ENCODE data around the gene TNS1. TPM values are rescaled to one million over a fixed set of nuclear protein-coding genes. Genes with fewer than 3 reads are reported as not detected.

TNS1 gene
- total and polyA plus RNA-seq, 9 of the 15 experiments (the other 6 are each of a cell fraction or from before 2014, with no cell fraction given): 0.13 to 2.7 (median 0.77) TPM

DNA sequence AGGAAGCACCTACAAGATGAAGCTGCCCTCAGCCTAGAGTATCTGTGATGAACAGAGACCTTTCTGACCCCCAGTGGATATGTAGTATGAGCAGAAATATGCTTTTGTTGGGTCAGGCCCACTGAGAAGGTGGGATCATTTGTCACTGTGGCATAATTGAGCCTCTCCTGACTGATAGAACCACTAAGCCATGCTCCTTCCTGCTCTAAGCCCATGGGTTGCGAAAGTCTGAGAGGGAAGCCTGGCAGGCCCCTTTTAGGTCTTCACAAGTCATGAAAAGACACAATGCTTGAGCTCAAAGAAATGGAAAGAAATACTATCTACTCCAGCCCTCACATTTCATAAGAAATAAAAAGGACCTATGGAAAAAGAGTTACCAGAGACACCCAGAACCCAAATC lies 127.7 kb downstream of the TNS1 start (continued):
- no peak for TF ChIP-seq E2F3 (CRISPR knock-in tag; IDR thresholded peaks at IDR 0.05)
- no peak for TF ChIP-seq CREBBP (IDR thresholded peaks at IDR 0.05; ENCODE audit: low read depth, low read length)
- TF ChIP-seq ZC3H4 (CRISPR knock-in tag; IDR thresholded peaks at IDR 0.05; ENCODE audit: borderline replicate concordance): no peak

DNA sequence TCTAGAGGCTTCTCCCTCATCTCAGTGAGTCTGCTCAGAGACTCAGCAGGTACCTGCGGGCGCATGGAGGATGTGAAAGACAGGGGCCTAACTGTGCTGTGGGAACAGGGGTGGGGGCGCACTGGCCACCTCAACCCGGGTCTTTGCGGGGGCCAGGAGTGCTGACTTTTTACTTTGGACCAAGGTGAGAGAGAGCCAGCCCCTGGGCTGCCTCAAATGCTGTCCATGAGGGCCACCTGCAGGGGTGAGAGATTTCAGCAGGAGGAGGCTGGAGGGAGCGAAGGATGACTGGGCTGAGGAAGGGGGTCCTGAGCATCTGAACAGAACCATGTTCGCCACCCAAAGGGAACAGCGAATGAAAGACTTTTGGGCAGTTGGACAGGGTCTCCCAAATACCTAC lies 129.4 kb downstream of the TNS1 start:
- no peak overlapping the region for H3K4me3 ChIP-seq
- no peaks in the 10 kb centered on the region for H3K4me1 ChIP-seq (replicated peaks in 1 of 2; ENCODE audit: control insufficient read depth in 2 of 2, insufficient read depth in 2 of 2, low read length in 2 of 2)
- in situ Hi-C loops (cut with MboI): no loop called here
- 0% methylated on average over 5 of the region's 8 CpGs for WGBS (ENCODE audit: insufficient coverage, low coverage, missing lambda C conversion rate)
- H4K20me1 ChIP-seq (replicated peaks; ENCODE audit: control insufficient read depth, insufficient read depth, low read length): no peaks in the 10 kb centered on the region
- no peak overlapping the region for H3K4me2 ChIP-seq (ENCODE audit: insufficient read depth, low read length)
- H2AFZ ChIP-seq (ENCODE audit: low read depth, low read length): no peak overlapping the region
- BruUV-seq (replicated peaks): no TSS peak
- TF ChIP-seq NFE2 (IDR thresholded peaks at IDR 0.05; ENCODE audit: low read depth) (no peak), RAD21 (CRISPR knock-in tag; conservative IDR thresholded peaks at IDR 0.05 in 1 of 2, IDR thresholded peaks at IDR 0.05 in 1 of 2) (0 out of 4 replicates have a peak, but pooled peaks of 1 of the 2 experiments have one; percentile 4), BRF1 (IDR thresholded peaks at IDR 0.05; ENCODE audit: borderline replicate concordance, extremely low read depth, insufficient read length) (no peak)
- TF ChIP-seq, protein P1, sequence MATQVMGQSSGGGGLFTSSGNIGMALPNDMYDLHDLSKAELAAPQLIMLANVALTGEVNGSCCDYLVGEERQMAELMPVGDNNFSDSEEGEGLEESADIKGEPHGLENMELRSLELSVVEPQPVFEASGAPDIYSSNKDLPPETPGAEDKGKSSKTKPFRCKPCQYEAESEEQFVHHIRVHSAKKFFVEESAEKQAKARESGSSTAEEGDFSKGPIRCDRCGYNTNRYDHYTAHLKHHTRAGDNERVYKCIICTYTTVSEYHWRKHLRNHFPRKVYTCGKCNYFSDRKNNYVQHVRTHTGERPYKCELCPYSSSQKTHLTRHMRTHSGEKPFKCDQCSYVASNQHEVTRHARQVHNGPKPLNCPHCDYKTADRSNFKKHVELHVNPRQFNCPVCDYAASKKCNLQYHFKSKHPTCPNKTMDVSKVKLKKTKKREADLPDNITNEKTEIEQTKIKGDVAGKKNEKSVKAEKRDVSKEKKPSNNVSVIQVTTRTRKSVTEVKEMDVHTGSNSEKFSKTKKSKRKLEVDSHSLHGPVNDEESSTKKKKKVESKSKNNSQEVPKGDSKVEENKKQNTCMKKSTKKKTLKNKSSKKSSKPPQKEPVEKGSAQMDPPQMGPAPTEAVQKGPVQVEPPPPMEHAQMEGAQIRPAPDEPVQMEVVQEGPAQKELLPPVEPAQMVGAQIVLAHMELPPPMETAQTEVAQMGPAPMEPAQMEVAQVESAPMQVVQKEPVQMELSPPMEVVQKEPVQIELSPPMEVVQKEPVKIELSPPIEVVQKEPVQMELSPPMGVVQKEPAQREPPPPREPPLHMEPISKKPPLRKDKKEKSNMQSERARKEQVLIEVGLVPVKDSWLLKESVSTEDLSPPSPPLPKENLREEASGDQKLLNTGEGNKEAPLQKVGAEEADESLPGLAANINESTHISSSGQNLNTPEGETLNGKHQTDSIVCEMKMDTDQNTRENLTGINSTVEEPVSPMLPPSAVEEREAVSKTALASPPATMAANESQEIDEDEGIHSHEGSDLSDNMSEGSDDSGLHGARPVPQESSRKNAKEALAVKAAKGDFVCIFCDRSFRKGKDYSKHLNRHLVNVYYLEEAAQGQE (IDR thresholded peaks at IDR 0.05; ENCODE audit: borderline replicate concordance): 0 out of 2 replicates have a peak, but pooled peaks have one; percentile 16
- TF ChIP-seq, protein P1 (CRISPR knock-in tag; IDR thresholded peaks at IDR 0.05; ENCODE audit: low read depth): no peak
- TF ChIP-seq, protein P2, sequence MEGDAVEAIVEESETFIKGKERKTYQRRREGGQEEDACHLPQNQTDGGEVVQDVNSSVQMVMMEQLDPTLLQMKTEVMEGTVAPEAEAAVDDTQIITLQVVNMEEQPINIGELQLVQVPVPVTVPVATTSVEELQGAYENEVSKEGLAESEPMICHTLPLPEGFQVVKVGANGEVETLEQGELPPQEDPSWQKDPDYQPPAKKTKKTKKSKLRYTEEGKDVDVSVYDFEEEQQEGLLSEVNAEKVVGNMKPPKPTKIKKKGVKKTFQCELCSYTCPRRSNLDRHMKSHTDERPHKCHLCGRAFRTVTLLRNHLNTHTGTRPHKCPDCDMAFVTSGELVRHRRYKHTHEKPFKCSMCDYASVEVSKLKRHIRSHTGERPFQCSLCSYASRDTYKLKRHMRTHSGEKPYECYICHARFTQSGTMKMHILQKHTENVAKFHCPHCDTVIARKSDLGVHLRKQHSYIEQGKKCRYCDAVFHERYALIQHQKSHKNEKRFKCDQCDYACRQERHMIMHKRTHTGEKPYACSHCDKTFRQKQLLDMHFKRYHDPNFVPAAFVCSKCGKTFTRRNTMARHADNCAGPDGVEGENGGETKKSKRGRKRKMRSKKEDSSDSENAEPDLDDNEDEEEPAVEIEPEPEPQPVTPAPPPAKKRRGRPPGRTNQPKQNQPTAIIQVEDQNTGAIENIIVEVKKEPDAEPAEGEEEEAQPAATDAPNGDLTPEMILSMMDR (IDR thresholded peaks at IDR 0.05 in 2 of 3, conservative IDR thresholded peaks at IDR 0.05 in 1 of 3; ENCODE audit: insufficient read depth in 2 of 3, low read depth in 1 of 3, low read length in 3 of 3): peak in 2 of 3 experiments; percentile 7 to 19; a peak in 1 of 6 replicates
- no peaks in the 10 kb centered on the region for H3K9me1 ChIP-seq (ENCODE audit: control insufficient read depth, insufficient read depth, low read length)
- H3K9ac ChIP-seq (ENCODE audit: insufficient read depth in 1 of 2, low read depth in 2 of 2, low read length in 2 of 2): no peak overlapping the region
- no peaks in the 10 kb centered on the region for H3K79me2 ChIP-seq (ENCODE audit: control insufficient read depth, insufficient read depth, low read length)
- DNase-seq (ENCODE audit: extremely low read depth in 1 of 4, low spot score in 3 of 4) (no peak), FAIRE-seq (no peak), ATAC-seq (peak; percentile 58; the same call in 2 of the 3 replicates)
- POLR2A ChIA-PET: no interaction called here
- intact Hi-C loops (cut with micrococcal nuclease): no loop called here
- no peaks in the 10 kb centered on the region for H3K9me3 ChIP-seq (replicated peaks; ENCODE audit: control insufficient read depth, insufficient read depth, low read depth, low read length)
- no peaks in the 10 kb centered on the region for H3K36me3 ChIP-seq (ENCODE audit: control insufficient read depth, insufficient read depth, low read length)
- no peak overlapping the region for H3K27ac ChIP-seq (ENCODE audit: extremely low read depth, low read depth, low read length)
- CTCF ChIA-PET (ENCODE audit: low intra/inter-chr PET ratio): no interaction called here
- peaks cover 0 to 8% of the 10 kb centered on the region in 2 experiments; a peak in 2 of 5 replicates for H3K27me3 ChIP-seq (ENCODE audit: control insufficient read depth in 2 of 2, insufficient read depth in 2 of 2, low read length in 2 of 2)

Data from K562 (cell line).